Stimulated activated CD4-positive, alpha-beta T cell treated with anti-CD3 and anti-CD28 coated beads, TNF-alpha, amount 100 ng/mL, for 1 hour (primary cell): ENCODE data around the gene UPK2.
"Not testable (repeated sequence)": the region's sequence is repeated elsewhere in the genome, so short reads cannot be mapped to it uniquely, and the experiment has no call there.

Experiments
- DNase-seq, 3 donors: peaks; one replicate each; pipeline ENCODE4 v3.0.0-alpha.2; 2020; ENCODE audit warnings: low read depth in 3 of 3, low spot score in 1 of 3

Gene UPK2

DNA sequence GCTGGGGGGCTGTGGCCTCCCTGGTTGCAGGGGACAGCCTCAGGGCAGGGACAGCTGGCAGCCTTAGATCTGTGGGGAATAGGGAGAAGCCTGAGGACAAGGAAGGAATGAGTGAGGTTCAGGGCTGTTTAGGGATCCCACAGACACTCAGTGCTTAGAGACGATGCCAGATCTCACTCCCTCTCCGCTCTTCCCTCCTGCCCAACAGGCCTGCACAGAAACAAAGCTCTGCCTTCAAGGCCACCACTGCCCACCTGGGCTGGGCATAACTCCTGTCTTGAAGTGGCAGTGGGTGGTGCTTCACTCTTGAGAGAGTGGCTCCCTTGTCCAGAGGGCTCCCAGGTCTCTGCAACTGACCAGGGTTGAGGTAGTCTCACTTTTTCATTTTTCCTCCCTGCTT lies 28.7 kb downstream of the UPK2 start:
- no peak for DNase-seq

- DNase-seq = no peak
These were observed 32.2 kb downstream of the UPK2 start for GRCh38 chr11:118988280-118988679.

DNA sequence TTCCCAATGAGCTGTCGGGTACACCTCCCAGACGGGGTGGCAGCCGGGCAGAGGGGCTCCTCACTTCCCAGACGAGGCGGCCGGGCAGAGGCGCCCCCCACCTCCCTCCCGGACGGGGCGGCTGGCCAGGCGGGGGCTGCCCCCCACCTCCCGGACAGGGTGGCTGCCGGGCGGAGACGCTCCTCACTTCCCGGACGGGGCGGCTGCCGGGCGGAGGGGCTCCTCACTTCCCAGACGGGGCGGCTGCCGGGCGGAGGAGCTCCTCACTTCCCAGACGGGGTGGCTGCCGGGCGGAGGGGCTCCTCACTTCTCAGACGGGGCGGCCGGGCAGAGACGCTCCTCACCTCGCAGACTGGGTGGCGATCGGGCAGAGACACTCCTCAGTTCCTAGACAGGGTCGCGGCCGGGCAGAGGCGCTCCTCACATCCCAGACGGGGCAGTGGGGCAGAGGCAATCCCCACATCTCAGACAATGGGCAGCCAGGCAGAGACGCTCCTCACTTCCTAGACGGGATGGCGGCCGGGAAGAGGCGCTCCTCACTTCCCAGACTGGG lies 35.5 kb downstream of the UPK2 start:
- not testable (repeated sequence) for DNase-seq

DNA sequence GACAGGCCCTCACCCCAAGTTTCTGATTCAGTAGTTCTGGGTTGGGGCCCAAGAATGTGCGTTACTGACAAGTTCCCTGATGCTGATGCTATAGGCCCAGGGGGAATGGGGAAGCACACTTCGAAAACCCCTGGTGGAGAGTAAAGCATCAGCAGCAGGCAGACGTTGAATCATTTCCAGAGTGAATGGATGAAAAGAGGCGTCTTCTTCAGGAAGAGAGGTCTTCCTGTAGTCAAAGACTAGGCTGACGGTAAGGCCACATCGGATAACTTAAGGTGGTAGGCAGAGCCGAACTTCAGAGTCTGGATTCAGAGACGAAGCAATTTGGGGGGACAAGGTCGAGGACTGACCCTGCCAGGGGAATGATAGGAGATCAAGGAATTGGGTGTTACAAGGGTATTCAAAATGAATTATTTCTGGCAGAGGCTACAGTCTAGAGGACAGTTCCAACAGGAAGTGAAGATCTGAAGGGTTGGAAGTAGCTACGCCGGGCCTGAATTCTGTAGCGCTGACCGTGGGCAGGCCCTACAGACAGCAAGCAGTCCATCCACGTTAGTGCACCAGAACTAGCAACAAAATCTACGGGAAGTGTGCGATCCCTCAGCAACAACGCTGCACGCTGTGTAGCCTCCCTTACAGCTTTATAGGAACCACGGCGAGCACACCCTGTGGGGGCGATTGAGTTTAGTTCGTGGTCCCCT lies 41.0 kb downstream of the UPK2 start:
- DNase-seq = no peak

GRCh38 chr11:118997627-118998387 lies 41.7 kb downstream of the UPK2 start, which contains the start of gene CENATAC:
Gene CENATAC (plus strand): TSS chr11:118998138. CDS start chr11:118998198, 60 bp downstream.
- DNase-seq = peak; percentile 90 to 93 (median 92)

DNA sequence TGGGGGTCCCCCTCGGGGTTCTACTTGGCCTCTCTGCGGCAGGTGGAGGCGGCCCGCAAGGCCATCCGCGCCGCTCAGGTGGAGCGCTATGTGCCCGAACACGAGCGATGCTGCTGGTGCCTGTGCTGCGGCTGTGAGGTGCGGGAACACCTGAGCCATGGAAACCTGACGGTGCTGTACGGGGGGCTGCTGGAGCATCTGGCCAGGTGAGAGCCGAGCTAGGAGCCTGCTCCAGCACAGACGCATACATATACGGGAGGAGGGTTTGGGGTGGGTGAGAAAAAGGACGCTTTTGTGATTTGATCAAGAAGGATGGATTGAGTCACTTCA lies 42.3 kb downstream of the UPK2 start:
- no peak for DNase-seq

DNA sequence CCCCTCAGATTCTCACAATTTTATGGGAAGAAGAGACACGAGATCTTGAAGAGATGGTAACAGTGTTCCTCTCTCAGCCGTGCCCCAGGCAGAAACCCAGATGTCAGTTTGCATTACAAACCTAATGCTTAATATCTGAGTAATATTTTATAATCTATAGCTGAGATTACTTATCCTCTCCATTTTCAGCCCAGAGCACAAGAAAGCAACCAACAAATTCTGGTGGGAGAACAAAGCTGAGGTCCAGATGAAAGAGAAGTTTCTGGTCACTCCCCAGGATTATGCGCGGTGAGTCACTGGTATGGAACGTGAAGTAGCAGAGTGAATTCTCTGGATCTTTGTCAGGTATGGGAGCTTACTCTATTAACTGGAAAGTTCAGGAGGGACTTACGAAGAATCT lies 42.7 kb downstream of the UPK2 start:
- no peak for DNase-seq

- DNase-seq = no peak
These were observed 44.8 kb downstream of the UPK2 start for GRCh38 chr11:119000906-119001305.

- no peak for DNase-seq
These were observed 50.6 kb downstream of the UPK2 start for GRCh38 chr11:119006656-119007055.
